Hematopoietic multipotent progenitor cell (in vitro differentiated cells): ENCODE data around the gene APP. TPM values are rescaled to one million over a fixed set of nuclear protein-coding genes. Genes with fewer than 3 reads are reported as not detected.
"Not testable (repeated sequence)": the region's sequence is repeated elsewhere in the genome, so short reads cannot be mapped to it uniquely, and the experiment has no call there.

ENCODE experiments used
- DNase-seq, 3 donors: peaks; one replicate each; pipeline ENCODE4 v3.0.0-alpha.2; 2011 to 2015; ENCODE audit warnings: low read depth in 2 of 3, low spot score in 2 of 3
- total RNA-seq: library from RNA; depleted of rRNA; stranded (reverse); fragments of >200 nt; gene quantifications from one replicate; pipeline ENCODE4 v1.2.3, GENCODE V29; 2012

The APP gene
- total RNA-seq, 1 donor: 126 TPM

GRCh38 chr21:26165331-26165730 lies 5.2 kb downstream of the APP start:
- DNase-seq: no peak

- no peak for DNase-seq
These were observed 6.3 kb downstream of the APP start for GRCh38 chr21:26164311-26164710.

GRCh38 chr21:26162081-26162480 lies 8.5 kb downstream of the APP start:
- DNase-seq: no peak

GRCh38 chr21:26159869-26160268 lies 10.7 kb downstream of the APP start:
- DNase-seq: no peak

GRCh38 chr21:26157801-26158200 lies 12.8 kb downstream of the APP start:
- DNase-seq: no peak

GRCh38 chr21:26154753-26155152 lies 15.8 kb downstream of the APP start:
- DNase-seq: no peak

GRCh38 chr21:26153758-26154157 lies 16.8 kb downstream of the APP start:
- no peak for DNase-seq

GRCh38 chr21:26148840-26149354 lies 21.7 kb downstream of the APP start:
- DNase-seq: no peak

GRCh38 chr21:26148071-26148839 lies 22.3 kb downstream of the APP start:
- DNase-seq: no peak

- no peak for DNase-seq
These were observed 23.0 kb downstream of the APP start for GRCh38 chr21:26147535-26147934.

- no peak for DNase-seq
These were observed 23.9 kb downstream of the APP start for GRCh38 chr21:26146681-26147080.

- DNase-seq: no peak
These were observed 26.5 kb downstream of the APP start for GRCh38 chr21:26144031-26144430.

- DNase-seq: no peak
These were observed 28.2 kb downstream of the APP start for GRCh38 chr21:26142363-26142762.

- no peak for DNase-seq
These were observed 29.6 kb downstream of the APP start for GRCh38 chr21:26140926-26141325.

GRCh38 chr21:26140164-26140579 lies 30.4 kb downstream of the APP start:
- DNase-seq: no peak

- no peak for DNase-seq
These were observed 31.8 kb downstream of the APP start for GRCh38 chr21:26138615-26139257.

GRCh38 chr21:26137379-26138060 lies 33.0 kb downstream of the APP start:
- DNase-seq: no peak

- DNase-seq: peak in 2 of 3 donors; percentile 16 to 67
These were observed 33.9 kb downstream of the APP start for GRCh38 chr21:26136671-26137070.

- no peak for DNase-seq
These were observed 35.0 kb downstream of the APP start for GRCh38 chr21:26135520-26135919.

GRCh38 chr21:26131554-26131953 lies 39.0 kb downstream of the APP start:
- no peak for DNase-seq

- DNase-seq: not testable (repeated sequence)
These were observed 39.5 kb downstream of the APP start for GRCh38 chr21:26131053-26131452.
